NCI-H345 (cell line): ENCODE data around the gene RPL15.
"Not testable (repeated sequence)": the region's sequence is repeated elsewhere in the genome, so short reads cannot be mapped to it uniquely, and the experiment has no call there.

Experiments used
- DNase-seq: peaks from one replicate; lab custom pipeline; 2025; lab: John Stamatoyannopoulos, UW

RPL15 gene

DNA sequence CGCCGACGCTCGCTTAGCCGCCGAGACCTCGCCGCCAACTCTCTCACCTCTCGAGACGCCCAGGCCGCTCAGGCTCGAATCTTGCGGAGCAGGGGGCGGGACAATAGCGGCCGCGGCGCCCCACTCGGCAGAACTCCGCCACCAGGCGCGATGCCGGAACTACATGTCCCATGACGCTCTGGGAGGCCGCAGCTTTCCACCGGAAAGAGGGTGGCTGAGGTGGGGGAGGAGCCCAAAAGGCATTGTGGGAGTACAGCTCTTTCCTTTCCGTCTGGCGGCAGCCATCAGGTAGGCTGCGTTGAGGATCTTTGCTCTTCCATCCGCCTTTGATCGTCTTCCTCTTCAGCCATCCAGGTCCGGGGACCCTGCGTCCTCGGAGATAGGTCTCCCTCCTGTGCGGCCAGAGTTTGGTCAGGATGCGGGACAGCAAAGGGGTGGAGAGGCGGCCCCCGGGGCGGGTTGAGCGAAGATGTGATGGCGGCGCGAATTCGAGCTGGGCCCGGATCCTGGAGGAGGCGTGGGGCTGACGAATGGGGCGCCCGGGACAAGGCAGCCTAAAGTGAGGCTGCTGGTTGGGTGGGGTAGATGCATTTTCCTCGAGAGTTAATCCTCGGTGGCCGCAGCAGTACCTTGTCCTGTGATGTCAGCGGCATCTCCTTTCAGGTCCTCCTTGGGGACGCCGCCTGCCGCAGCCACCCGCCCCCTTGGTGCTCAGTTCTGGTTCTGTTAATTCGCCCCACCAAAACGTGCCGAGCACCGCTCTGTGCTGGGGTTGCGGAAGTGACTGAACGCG lies at the start of gene RPL15, which contains the start of gene NKIRAS1:
TSS of gene RPL15 (plus strand) at position 247 of the 793 bp plus-strand sequence. CDS start 728 bp downstream, outside the sequence.
TSS of gene NKIRAS1 (minus strand) at position 105 of the 793 bp plus-strand sequence. CDS start 6,086 bp downstream, outside the sequence.
- DNase-seq: peak; percentile 93

- no peak for DNase-seq
Observed at GRCh38 chr3:23867400-23867799, 49.5 kb upstream of the RPL15 start.

DNA sequence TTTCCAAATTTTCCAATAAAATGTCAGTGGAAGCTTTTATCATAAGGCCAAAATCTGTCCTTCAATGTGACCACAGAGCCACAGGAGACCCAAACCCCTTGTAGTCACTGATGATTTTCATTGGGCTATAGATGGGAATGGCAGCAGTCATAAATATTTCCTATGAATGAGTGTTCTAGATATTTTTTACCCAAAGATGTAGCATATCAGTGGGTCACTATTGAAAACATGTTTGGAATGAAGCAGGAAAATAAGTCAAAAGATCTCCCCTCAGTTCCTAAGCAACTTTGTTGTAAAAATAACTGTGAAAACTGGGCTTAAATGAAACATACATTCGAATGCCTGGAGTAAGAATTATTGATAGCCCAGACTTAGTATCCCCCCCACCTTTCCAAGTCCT lies 49.1 kb upstream of the RPL15 start:
- DNase-seq: no peak

DNA sequence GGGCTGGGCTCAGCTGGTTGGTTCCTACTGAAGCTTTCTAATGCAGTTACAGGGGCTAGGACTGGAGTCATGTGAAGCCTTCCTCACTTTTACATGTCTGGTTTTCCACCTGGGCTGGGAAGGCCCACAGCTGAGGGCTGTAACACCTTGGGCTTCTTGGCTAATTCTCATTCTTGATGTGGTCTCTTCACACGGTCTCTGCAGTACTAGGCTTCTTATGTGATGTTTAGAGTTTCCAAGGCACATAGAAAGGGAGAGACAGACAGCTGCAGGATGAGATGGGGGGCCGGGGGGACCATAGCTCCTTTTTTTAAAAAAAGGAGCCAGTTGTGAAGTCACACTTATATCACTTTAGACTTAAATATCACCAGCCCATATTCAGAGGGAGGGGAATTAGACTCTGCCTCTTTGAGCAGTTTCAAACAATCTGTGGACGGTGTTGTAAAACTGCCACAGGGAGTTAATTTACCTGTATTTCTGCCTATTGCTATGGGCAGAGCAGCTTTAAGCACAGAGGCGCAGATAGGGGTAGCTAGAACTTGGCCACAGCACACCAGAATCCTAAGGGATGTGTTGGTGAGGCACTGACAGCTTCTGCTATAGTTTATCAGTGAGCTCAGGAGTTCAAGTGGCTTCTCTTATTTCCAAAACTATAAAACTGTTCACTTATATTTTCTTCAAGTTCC lies 46.8 kb upstream of the RPL15 start:
- no peak for DNase-seq

- not testable (repeated sequence) for DNase-seq
Observed at GRCh38 chr3:23870663-23871043, 46.3 kb upstream of the RPL15 start.

- not testable (repeated sequence) for DNase-seq
Observed at GRCh38 chr3:23871361-23871760, 45.6 kb upstream of the RPL15 start.

DNA sequence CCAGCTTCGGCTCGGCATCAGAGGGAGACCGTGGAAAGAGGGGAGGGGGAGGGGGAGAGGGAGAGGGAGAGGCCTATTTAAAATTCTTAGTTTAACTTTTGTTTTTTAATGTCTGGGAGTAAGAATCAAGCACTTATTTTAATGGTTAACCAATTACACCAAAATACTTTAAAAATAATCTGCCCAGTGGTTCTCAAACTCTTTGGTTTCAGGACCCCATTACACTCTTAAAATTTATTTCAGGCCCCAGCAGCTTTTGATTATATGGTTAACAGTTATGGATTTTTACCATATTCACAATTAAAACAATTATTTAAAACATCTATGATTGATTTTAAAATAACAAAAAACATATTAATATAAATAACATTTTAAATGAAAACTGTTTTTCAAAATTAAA lies 44.6 kb upstream of the RPL15 start:
- DNase-seq: no peak

- DNase-seq: no peak
Observed at GRCh38 chr3:23873941-23874340, 43.0 kb upstream of the RPL15 start.

GRCh38 chr3:23874359-23875112 lies 42.4 kb upstream of the RPL15 start:
- no peak for DNase-seq

DNA sequence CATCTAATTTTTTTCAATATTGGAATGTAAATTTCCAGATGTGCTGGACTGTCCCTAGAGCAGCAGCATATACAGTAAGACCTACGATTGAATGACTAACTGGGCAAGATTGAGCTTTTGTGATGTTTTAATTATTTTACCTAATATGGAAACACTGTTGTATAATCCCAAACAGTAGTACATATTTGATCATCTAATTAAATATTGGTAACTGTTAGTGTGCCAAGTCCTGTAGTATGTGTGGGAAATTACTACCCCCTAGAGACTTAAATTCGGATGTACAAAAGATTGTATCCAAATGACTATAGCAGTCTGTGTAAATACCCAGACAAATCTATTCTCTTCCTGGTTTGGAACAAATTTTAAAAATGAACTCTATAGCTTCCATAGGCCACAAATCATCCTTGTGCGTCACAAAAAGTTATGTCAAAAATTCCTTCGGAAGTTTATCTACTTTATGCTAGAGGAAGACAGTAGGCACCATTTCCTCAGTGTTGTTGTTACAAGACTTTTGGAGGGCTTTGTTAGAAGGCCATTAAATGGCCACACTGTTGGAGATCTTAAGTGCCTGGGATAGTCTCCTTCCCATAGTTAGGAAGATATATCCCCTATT lies 41.7 kb upstream of the RPL15 start:
- DNase-seq: no peak

DNA sequence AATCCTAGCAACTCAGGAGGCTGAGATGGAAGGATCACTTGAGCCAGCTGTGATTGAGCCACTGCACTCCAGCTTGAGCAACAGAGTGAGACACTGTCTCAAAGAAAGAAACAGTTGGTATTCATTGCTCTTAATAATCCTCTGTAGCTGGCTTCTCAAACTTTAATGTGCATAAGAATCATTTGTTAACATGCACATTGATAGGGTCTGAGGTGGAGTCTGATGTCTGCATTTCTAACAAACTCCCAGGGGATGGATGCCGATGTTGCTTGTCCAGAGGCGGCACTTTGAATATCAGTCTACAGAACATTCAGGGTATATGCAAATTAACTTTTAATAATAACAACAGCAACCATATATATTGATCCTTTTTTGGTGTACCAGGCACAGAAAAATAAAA lies 40.0 kb upstream of the RPL15 start:
- DNase-seq: no peak

DNA sequence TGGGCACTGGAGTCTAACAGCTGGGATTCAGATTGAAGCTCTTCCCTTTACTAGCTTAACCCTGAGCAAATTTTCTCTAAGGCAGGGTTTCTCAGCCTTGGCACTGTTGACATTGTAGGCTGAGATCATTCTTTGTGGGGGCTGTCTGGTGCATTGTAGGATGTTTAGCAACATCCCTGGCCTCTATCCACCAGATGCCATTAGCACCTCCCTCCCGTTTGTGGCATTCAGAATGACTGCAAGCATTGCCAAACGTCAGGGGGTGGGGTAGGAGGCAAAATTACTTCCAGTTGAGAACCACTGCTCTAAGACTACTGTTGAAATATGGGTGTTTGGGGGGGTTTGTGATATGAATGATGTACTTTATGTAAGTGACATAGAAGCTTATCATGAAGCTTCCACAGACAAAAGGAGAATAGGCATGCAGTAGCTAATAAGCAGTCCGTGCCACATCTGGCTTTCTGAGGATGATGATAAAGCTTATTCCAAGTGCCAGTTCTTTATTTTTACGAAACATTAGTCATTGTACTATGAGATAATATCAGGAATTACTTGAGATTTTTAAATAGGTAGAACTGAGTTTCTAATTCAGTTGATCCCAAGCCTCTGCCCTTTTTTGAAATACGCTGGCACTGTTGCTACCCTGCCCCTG lies 39.5 kb upstream of the RPL15 start:
- DNase-seq: no peak

GRCh38 chr3:23879485-23879884 lies 37.4 kb upstream of the RPL15 start:
- no peak for DNase-seq

GRCh38 chr3:23880703-23881339 lies 36.1 kb upstream of the RPL15 start:
- DNase-seq: no peak

DNA sequence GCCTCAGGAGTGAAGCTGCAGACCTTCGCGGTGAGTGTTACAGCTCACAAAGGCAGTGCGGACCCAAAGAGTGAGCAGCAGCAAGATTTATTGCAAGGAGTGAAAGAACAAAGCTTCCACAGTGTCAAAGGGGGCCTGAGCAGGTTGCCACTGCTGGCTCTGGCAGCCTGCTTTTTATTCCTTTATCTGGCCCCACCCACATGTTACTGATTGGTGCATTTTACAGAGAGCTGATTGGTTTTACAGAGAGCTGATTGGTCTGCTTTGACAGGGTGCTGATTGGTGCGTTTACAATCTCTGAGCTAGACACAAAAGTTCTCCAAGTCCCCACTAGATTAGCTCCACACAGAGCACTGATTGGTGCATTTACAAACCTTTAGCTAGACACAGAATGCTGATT lies 34.9 kb upstream of the RPL15 start:
- DNase-seq: not testable (repeated sequence)

- DNase-seq: no peak
Observed at GRCh38 chr3:23882487-23882918, 34.4 kb upstream of the RPL15 start.

GRCh38 chr3:23884481-23884880 lies 32.5 kb upstream of the RPL15 start:
- DNase-seq: no peak

- DNase-seq: no peak
Observed at GRCh38 chr3:23885210-23885609, 31.7 kb upstream of the RPL15 start.

- no peak for DNase-seq
Observed at GRCh38 chr3:23886311-23886710, 30.6 kb upstream of the RPL15 start.

DNA sequence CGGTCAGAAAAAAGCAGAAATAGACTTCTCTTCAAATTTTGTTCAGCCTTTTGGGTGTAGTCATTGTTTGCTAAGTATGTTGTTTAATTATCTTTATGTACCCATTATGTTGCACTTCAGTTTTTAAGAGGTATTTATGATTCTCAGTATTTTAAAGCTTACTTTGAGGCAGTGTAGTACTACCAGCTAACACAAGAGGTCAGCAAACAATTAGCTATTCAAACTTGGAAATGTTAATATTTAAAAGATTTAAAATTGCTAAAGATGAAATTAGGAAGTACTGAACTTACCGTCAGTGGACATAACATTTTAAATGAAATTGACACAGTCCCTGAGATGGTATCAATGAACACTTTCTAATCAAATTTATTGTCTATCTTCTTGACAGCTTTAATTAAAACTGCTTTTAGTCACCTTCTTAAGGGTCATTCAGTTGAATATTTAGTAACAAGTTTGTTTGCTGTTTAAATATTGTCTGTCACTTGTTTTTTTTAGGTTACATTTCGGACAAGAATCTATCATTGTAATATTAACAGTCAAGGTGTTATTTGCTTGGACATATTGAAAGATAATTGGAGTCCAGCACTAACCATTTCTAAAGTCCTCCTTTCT lies 28.2 kb upstream of the RPL15 start:
- peak; percentile 2 for DNase-seq

DNA sequence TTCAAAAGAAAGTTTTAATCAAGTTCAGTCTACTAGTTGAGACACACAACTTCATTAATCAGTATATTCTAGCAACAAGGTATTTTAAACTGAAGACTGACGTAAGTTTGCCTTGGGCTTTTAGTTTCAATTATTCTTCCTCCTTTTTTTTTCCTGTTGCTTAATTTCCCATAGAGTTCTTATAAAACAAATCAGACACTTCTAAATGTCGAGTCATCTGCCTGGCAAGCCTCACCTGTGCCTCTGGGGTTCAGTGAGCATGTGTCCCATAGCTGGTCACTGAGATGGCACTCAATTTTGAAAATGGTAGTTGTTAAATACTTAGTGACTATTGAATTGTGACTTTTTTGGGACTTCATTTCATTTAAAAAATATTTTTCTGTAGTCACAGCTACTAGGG lies 27.5 kb upstream of the RPL15 start:
- DNase-seq: no peak
